Measurements from ENCODE around the gene TMEM150C.

TMEM150C gene

DNA sequence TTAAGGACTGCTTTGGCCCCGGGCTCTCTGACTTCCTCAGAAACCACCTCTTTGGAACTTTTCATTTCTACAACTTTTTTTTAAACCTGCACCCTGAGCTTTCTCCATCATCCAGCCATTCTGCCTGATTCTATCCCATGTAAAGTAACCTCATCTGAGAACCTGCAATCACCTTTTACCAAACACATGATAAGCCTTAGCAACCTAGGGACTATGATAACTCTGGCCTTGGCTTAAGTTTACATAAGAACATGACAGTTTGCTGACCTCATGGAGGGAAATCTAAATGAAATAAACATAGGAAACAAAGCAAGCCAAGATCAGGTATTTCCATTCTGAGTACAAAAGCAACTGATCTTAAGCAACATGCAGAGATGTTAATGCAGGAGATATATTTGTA is 15.7 kb upstream of the TMEM150C start:
- TF ChIP-seq, protein P1, sequence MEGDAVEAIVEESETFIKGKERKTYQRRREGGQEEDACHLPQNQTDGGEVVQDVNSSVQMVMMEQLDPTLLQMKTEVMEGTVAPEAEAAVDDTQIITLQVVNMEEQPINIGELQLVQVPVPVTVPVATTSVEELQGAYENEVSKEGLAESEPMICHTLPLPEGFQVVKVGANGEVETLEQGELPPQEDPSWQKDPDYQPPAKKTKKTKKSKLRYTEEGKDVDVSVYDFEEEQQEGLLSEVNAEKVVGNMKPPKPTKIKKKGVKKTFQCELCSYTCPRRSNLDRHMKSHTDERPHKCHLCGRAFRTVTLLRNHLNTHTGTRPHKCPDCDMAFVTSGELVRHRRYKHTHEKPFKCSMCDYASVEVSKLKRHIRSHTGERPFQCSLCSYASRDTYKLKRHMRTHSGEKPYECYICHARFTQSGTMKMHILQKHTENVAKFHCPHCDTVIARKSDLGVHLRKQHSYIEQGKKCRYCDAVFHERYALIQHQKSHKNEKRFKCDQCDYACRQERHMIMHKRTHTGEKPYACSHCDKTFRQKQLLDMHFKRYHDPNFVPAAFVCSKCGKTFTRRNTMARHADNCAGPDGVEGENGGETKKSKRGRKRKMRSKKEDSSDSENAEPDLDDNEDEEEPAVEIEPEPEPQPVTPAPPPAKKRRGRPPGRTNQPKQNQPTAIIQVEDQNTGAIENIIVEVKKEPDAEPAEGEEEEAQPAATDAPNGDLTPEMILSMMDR (IDR thresholded peaks at IDR 0.05; ENCODE audit: control insufficient read depth, insufficient read depth, low read depth, low read length, missing control alignments): no peak
- H3K4me3 ChIP-seq (ENCODE audit: control insufficient read depth, low read depth, low read length): no peak overlapping the region
- DNase-seq (ENCODE audit: low read depth): no peak

DNA sequence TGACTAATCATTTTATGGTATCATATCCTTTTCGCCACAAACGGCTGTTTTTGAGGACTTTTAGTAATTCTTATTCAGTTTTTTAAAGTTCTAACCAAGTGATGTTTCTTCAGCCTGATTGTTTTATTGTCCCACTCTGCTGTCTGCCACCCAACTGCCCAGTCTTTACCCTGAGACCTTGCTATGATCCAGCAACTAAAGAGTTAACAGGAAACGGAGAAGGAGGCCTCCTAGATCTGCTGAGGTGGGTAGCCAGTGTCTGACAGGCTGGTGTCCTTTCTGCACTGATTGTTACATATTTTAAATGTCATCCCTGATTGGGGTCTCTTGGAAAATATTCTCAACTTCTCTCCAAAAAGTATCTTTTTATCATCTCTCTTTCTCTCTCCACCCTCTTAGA is 7.9 kb upstream of the TMEM150C start:
- no peak overlapping the region for H3K4me3 ChIP-seq (ENCODE audit: control insufficient read depth, low read depth, low read length)
- TF ChIP-seq, protein P1 (IDR thresholded peaks at IDR 0.05; ENCODE audit: control insufficient read depth, insufficient read depth, low read depth, low read length, missing control alignments): no peak
- no peak for DNase-seq (ENCODE audit: low read depth)

DNA sequence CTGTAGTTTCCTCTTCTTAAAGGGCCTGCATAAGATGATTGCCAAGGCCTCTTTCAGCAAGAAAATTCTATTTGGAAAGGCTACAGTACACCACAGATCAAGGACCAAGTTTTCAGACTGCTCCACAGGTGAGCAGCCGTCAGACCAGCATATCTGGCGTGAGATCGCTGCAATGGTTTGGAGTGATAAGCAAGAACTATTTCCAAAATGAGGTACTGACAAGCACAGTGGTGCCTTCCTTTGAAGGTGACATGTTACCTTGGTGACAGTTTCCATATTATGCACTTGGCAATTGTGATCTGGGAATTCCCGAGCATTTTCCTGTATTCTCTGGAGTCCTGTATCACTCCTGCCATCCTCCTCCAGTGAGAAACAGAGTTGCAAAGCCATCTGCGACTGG is 7.3 kb upstream of the TMEM150C start:
- no peak for DNase-seq (ENCODE audit: low read depth)
- TF ChIP-seq, protein P1 (IDR thresholded peaks at IDR 0.05; ENCODE audit: control insufficient read depth, insufficient read depth, low read depth, low read length, missing control alignments): no peak
- H3K4me3 ChIP-seq (ENCODE audit: control insufficient read depth, low read depth, low read length): no peak overlapping the region

DNA sequence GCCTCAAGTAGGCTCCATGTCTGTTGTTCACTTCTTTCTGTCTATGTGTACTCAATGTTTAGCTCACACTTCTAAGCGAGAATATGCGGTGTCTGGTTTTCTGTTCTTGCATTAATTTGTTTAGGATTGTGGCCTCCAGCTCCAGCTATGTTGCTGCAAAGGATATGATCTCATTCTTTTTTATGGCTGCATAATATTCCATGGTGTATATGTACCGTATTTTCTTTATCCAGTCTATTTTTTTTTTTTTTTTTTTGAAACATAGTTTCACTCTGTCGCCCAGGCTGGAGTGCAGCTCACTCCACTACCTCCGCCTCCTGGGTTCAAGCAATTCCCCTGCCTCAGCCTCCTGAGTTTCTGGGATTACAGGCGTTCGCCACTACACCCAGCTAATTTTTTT is 5.7 kb upstream of the TMEM150C start:
- H3K4me3 ChIP-seq (ENCODE audit: control insufficient read depth, low read depth, low read length): no peak overlapping the region
- DNase-seq (ENCODE audit: low read depth): no peak
- TF ChIP-seq, protein P1 (IDR thresholded peaks at IDR 0.05; ENCODE audit: control insufficient read depth, insufficient read depth, low read depth, low read length, missing control alignments): no peak

DNA sequence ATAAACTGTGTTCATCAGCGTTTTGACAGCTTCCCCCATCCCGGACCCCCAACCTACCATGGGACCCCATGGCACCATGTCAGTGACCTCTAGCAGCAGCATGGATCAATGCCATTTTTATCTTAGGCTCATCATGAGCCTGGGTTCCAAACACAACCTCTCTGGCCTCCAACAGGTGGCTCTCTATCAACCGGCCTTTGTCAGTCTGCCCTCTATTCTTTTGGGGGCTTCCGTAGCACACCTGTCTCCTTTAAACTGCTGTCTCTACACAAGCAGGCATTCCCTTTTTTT is 721 bp upstream of the TMEM150C start:
- TF ChIP-seq, protein P1 (IDR thresholded peaks at IDR 0.05; ENCODE audit: control insufficient read depth, insufficient read depth, low read depth, low read length, missing control alignments): no peak
- DNase-seq (ENCODE audit: low read depth): no peak
- H3K4me3 ChIP-seq (ENCODE audit: control insufficient read depth, low read depth, low read length): no peak overlapping the region

DNA sequence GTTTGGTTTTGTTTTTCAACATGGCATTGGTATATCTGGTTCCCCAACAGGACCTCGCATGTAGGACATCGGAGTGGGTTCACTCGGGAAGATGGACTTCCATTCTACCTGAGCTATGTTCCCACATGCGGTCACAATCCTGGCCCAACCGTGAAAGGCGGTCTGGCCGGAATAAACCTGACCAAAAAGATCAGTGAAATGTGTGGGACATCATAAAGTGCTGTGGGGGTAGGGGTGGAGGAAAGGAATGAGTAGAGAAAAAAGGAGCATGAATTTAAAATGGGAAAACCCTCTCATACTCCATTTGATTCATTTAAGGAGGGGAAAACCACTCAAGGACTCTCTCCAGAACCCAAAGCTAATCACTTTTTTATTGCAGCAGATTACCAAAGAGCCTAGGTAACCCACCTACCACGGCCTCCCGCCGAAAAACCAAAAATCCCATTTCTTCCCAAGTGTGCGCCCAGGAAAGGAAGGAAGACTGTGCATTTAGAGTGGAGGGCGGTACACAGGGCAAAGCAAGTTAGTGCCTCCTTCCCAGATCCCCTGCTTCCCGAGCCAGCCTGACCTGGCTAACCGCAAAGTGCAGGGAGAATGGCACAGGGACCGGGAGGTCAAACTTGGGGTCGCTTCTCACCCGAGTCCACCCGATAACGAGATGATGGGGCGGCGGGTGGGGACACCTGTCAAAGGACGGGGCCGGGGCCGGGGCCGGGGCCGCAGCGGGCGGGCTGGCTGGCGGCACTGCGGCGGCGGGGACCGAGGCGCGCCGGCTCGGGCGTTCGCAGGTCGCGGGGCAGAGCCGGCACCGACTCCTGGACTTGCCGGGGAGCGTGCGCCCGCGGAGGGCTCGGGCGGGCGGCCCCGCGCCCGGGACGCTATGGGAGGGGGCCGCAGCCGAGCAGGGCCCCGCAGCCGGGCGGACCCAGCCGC is 669 bp downstream of the TMEM150C start:
- peak overlapping the region; percentile 26 for H3K4me3 ChIP-seq (ENCODE audit: control insufficient read depth, low read depth, low read length)
- TF ChIP-seq, protein P1 (IDR thresholded peaks at IDR 0.05; ENCODE audit: control insufficient read depth, insufficient read depth, low read depth, low read length, missing control alignments): no peak
- no peak for DNase-seq (ENCODE audit: low read depth)

Measured in AG09309 (cell line).